Skeletal muscle satellite cell (primary cell): ENCODE results near the gene AFF3.

Experiments
- H3K27me3 ChIP-seq: 2 replicates; pipeline ENCODE4 v1.7.0; 2013; ENCODE audit warnings: low read length; ENCODE audit not compliant: control insufficient read depth, insufficient read depth
- H3K36me3 ChIP-seq: 2 replicates; pipeline ENCODE4 v1.7.0; 2013; ENCODE audit warnings: mild to moderate bottlenecking, control low read depth, low read length; ENCODE audit not compliant: insufficient read depth
- H3K4me1 ChIP-seq: 2 replicates; pipeline ENCODE4 v1.7.0; 2013; ENCODE audit warnings: low read length; ENCODE audit not compliant: control insufficient read depth, insufficient read depth
- H3K4me2 ChIP-seq: 2 replicates; pipeline ENCODE4 v1.7.0; 2013; ENCODE audit warnings: mild to moderate bottlenecking, low read length
- H3K4me3 ChIP-seq: 2 replicates; pipeline ENCODE4 v1.7.0; 2013; ENCODE audit warnings: low read length
- H3K9ac ChIP-seq: 2 replicates; pipeline ENCODE4 v1.7.0; 2013; ENCODE audit warnings: mild to moderate bottlenecking, low read depth, low read length, moderate library complexity
- H3K9me3 ChIP-seq: replicated peaks from 2 replicates; pipeline ENCODE4 v1.7.0; 2013; ENCODE audit warnings: mild to moderate bottlenecking, control low read depth, low read length

The AFF3 gene

DNA sequence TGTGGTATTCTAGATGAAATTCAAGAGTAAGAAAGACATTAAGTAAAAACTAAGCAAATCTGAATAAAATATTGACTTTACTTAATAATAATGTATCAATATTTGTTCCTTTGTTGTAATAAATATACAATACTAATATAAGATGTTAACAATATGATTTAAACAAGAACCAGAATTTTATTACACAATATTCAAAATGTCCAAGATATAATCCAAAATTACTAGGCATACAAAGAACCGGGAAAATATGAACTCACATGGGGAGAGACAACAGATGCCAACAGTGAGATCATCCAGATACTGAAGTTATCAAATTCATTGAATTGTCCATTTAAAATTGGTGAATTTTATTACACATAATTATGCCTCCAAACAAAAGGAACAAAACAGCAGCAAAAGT is 286.3 kb downstream of the AFF3 start:
- no peaks in the 10 kb centered on the region for H3K36me3 ChIP-seq
- H3K4me1 ChIP-seq, result no peaks in the 10 kb centered on the region
- H3K9me3 ChIP-seq, result no peaks in the 10 kb centered on the region
- H3K9ac ChIP-seq, result no peak overlapping the region
- no peak overlapping the region for H3K4me3 ChIP-seq
- H3K27me3 ChIP-seq, result peaks cover 4% of the 10 kb centered on the region
- no peak overlapping the region for H3K4me2 ChIP-seq

DNA sequence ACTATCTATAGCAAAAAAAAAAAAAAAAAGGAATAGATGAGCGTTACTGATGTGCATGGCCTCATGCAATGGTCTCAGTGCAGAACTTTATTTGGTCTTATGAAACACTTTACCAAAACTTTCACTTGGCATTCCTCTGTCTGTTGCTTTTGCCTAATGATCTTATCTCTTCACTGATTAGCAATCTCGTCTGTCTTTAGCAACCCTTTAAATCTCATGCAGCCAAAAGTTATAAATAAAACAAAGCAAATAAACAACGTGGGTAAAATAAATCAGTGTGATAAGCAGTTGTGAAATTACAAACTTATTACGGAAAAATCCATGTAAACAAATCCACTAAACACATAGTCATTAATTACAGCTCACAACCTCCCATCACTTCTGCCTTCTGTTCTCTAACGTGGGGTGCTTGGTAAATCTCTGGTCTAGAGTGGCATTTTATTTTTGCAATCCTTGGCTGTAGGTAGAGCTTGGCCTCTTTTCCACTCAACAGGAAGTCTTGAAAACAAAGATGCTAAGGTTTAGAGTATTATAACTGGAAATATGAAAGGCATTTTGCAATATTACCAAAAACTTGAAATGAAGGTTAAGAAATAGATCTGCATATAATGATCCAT is 288.0 kb downstream of the AFF3 start:
- H3K4me1 ChIP-seq, result no peaks in the 10 kb centered on the region
- peaks cover 4% of the 10 kb centered on the region for H3K27me3 ChIP-seq
- H3K9me3 ChIP-seq, result no peaks in the 10 kb centered on the region
- H3K36me3 ChIP-seq, result no peaks in the 10 kb centered on the region
- no peak overlapping the region for H3K4me2 ChIP-seq
- H3K4me3 ChIP-seq, result no peak overlapping the region
- H3K9ac ChIP-seq, result no peak overlapping the region

DNA sequence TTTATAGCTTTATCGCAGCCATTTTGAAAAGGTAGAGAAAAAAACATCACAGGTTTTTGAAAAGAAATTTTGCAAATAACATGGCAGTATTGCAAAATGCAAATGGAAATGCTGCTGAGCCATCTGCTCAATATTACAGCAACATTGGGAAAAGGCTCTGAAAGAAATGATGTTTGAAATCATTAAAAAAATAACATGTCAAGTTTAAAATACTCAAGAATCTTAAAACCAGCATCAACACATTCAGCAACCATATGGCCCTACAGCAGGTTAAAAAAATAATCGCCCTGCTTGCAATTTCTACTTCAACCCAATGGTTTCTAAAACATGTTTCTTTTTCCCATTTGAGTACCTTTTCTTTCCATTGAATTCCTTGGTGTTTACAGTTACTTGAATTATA is 289.4 kb downstream of the AFF3 start:
- Histone ChIP-seq H3K9me3 (no peaks in the 10 kb centered on the region), H3K4me2 (no peak overlapping the region), H3K36me3 (no peaks in the 10 kb centered on the region), H3K4me3 (no peak overlapping the region), H3K9ac (no peak overlapping the region), H3K4me1 (no peaks in the 10 kb centered on the region), H3K27me3 (peaks cover 3% of the 10 kb centered on the region)

DNA sequence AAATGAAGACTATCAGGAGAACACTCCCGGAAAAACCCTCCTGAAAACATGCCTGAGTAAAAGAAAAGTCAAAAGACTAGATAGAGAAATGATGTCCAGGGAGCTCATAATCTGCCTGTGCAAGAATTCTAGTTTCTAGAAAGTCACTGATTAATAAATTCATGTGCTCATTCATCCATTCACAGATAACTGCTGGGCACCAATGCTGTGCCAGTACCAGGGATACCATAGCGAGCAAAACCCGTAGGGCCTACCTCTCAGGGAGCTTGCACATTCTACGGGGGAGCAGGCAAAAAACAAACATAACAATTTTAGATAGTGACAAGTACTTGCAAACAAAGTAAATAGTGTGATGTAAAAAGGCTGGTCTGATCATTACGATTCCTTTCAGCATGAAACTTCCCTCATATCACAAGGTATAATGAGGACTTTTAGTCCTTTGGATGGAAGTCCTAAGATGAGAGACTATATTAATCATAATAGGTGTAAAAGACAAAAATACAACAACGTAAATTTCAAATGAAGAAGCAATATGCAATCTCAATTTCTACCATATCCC is 289.9 kb downstream of the AFF3 start:
- Histone ChIP-seq H3K4me3 (no peak overlapping the region), H3K4me2 (no peak overlapping the region), H3K27me3 (no peaks in the 10 kb centered on the region), H3K9ac (no peak overlapping the region), H3K36me3 (no peaks in the 10 kb centered on the region), H3K4me1 (no peaks in the 10 kb centered on the region), H3K9me3 (no peaks in the 10 kb centered on the region)

DNA sequence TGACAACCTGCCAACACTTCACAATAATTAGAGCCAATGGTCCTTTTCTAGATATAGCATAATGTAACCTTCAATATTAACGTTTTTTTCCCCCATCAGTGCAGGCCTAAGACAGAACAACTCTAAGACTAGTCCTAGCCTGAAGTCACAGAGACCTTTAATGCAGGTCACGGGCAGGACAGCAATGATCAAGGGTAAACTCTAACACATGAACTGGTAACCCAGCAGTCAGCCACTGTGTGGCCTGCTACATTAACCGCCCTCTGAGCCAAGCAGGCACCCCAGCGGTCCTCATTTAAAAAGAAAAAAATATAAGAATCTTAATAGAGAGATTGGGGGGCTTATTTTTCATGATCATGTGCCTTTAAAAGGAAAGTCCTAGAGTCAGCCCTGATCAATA is 290.6 kb downstream of the AFF3 start:
- Histone ChIP-seq H3K9ac (no peak overlapping the region), H3K36me3 (no peaks in the 10 kb centered on the region), H3K4me3 (no peak overlapping the region), H3K4me2 (no peak overlapping the region), H3K4me1 (no peaks in the 10 kb centered on the region), H3K9me3 (no peaks in the 10 kb centered on the region), H3K27me3 (no peaks in the 10 kb centered on the region)

DNA sequence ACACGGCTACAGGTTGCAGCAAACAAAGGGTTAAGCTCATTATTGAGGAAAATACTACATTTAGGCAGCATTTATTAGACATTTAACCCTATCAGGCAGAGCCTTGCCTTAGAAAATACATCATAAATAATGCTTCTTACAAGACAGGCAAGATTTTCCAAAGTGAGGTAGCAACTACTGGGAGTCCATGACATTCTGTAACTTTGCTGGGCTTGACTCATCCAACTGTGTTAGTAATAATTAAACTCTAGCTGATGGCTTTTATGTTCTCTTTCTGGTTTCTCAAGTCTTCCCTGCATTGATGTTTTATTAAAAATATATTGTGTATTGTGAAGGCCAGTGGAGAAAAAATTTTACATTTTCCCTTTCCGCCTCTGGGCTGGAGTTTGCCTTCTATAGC is 291.3 kb downstream of the AFF3 start:
- H3K9ac ChIP-seq, result no peak overlapping the region
- H3K4me1 ChIP-seq, result no peaks in the 10 kb centered on the region

DNA sequence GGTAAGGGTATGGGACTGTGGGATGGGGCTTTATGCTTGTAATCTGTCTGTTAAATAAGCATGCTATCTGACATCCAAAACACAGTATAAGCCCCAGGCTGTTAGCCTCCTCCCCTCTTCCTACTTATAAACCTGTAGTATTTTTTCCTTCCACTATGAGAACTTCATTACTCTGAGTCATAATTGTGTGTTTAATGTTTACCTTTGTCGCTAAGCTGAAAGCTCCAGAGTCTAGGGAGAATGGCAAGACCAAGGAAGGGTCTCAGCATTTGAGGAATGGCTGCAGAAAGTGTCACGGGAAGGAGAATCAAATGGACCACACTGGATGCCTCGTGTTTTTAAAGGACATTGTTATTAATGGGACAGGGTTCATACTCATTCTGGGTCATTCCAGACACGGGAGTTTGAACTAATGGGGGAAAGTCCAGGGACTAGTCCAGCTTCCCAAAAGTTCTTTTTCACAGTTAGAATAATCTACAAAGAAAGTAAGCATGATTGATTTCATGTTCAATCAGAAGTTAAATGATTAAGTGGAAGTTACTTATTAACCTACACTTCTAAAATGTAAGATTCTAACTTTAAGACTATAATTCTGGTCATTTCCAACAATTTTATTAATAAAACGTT is 292.2 kb downstream of the AFF3 start:
- Histone ChIP-seq H3K27me3 (no peaks in the 10 kb centered on the region), H3K4me3 (no peak overlapping the region), H3K4me2 (no peak overlapping the region), H3K4me1 (no peaks in the 10 kb centered on the region), H3K36me3 (no peaks in the 10 kb centered on the region), H3K9ac (no peak overlapping the region), H3K9me3 (no peaks in the 10 kb centered on the region)

More for the DNA sequence above, 291.3 kb downstream of the AFF3 start:
- Histone ChIP-seq H3K9me3 (no peaks in the 10 kb centered on the region), H3K36me3 (no peaks in the 10 kb centered on the region), H3K4me3 (no peak overlapping the region), H3K27me3 (no peaks in the 10 kb centered on the region), H3K4me2 (no peak overlapping the region)

DNA sequence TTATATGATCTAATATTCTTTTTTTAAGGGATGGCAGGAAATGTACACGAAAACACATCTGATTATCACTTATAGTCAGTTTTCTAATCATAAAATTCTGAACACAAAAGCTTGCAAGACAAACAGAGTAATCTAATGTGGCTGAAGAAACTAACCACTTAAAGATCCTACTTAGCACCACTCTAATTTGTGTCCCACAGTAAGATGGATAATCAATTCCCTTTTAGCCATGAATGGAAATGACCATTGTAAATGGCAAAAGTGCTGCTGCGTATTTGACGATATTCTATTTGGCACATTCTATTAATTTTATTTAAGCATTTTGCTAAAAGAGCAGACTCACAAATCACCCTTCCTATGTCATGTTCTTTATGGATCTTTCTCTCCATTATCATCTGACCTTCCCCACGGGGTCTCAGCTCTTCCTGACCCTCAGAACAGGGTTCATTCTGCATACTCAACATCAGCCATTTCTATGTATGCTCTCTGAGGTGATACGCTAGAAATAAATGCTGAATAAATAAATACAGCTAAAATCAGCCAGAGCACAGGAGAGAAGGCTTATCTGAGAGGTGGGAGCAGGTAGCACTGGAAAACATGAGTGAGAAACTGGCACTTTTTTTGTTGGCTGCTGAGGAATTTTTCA is 295.8 kb downstream of the AFF3 start:
- Histone ChIP-seq H3K36me3 (no peaks in the 10 kb centered on the region), H3K9ac (no peak overlapping the region), H3K4me3 (no peak overlapping the region), H3K27me3 (no peaks in the 10 kb centered on the region), H3K4me1 (no peaks in the 10 kb centered on the region), H3K9me3 (no peaks in the 10 kb centered on the region), H3K4me2 (no peak overlapping the region)

DNA sequence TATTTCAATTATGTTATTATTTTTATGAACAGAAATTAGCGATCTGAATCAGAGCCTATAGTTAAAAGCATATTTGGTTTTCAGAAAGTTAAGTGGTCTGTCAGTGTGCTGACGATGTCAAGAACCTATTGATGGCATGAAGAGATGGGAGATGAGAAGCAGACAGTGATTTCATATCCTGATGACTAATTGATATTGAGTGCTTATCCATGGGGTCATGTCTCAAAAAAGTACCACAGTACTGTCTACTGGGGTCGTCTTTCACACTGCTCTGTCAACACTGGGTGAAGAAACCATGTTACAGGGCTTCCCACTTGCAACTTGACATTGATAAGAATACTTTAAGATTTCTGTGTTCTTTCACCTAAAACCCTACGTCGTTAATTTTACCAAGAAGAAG is 297.1 kb downstream of the AFF3 start:
- Histone ChIP-seq H3K9ac (no peak overlapping the region), H3K4me3 (no peak overlapping the region), H3K9me3 (no peaks in the 10 kb centered on the region), H3K36me3 (no peaks in the 10 kb centered on the region), H3K4me2 (no peak overlapping the region), H3K4me1 (no peaks in the 10 kb centered on the region), H3K27me3 (peaks cover 3% of the 10 kb centered on the region)

DNA sequence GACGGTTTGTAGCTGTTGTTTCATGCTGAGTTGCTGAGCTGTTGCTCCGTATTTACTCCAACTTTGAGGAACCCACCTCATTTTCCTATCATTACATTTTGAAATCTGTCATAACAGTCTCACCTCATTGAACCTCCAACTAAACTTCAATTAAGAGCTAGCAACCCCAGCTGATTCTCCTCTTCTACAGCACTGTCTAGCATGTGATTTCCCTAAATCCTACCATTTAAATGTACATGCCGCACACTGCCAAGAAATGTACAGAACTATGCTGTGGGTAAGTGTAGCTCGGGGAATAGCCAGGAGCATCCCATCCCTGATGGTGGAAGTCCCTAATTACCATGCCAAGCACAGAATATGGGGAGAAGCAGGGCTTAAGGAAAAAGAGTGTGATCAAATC is 299.9 kb downstream of the AFF3 start:
- H3K36me3 ChIP-seq, result no peaks in the 10 kb centered on the region
- H3K9ac ChIP-seq, result no peak overlapping the region
- H3K4me2 ChIP-seq, result no peak overlapping the region
- no peaks in the 10 kb centered on the region for H3K9me3 ChIP-seq
- H3K4me3 ChIP-seq, result no peak overlapping the region
- H3K4me1 ChIP-seq, result no peaks in the 10 kb centered on the region
- H3K27me3 ChIP-seq, result peaks cover 3% of the 10 kb centered on the region

DNA sequence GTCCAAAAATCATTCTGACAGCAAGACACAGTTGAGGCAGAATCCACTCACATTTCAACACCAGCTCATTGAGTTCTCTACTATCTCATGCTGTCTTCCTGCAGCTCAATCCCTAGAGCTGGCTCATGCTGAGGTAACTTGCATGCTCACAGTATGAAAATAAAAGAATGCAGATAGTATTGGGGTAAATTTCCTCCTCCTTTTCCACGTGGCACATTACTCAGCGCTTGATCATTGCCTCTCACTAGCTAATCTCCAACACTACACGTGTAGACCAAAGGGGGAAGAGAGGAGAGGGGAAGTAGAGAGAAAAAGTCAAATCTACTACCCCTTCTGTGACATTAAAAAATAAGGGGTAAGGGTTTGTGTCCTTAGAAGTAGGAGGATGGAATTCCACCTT is 300.6 kb downstream of the AFF3 start:
- Histone ChIP-seq H3K9me3 (no peaks in the 10 kb centered on the region), H3K4me3 (no peak overlapping the region), H3K4me2 (no peak overlapping the region), H3K27me3 (peaks cover 3% of the 10 kb centered on the region), H3K9ac (no peak overlapping the region), H3K4me1 (no peaks in the 10 kb centered on the region), H3K36me3 (no peaks in the 10 kb centered on the region)

DNA sequence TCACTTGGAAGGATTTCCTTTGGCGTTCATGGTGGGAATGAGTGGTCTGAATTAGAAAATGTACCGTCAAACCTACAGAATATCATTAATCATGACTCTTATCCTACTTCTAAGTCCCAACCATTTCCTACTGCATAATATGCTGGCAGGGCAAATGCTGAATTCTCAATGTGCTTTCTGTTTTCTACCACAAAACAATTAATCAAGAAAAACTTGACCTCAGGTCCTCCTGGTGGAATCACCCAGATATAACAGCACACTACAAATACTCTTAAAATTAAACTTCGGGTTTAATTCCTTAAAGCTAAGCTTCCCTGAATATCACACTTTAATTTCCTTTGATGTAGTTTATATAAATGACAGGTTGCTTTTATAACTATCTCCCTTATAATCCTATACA is 301.6 kb downstream of the AFF3 start:
- Histone ChIP-seq H3K9ac (no peak overlapping the region), H3K36me3 (no peaks in the 10 kb centered on the region), H3K27me3 (peaks cover 3% of the 10 kb centered on the region), H3K4me3 (no peak overlapping the region), H3K4me1 (no peaks in the 10 kb centered on the region), H3K4me2 (no peak overlapping the region), H3K9me3 (no peaks in the 10 kb centered on the region)
